Trophoblast cell (in vitro differentiated cells and primary cell): ENCODE data around the gene SETD6.

Source experiments
- DNase-seq, 2 donors: peaks; one replicate each; pipeline ENCODE4 v3.0.0-alpha.2; 2016
- H2AFZ ChIP-seq: 2 replicates; pipeline ENCODE4 v1.6.1; 2013; ENCODE audit warnings: low read length, moderate library complexity, mild to moderate bottlenecking; ENCODE audit not compliant: insufficient read depth, poor library complexity
- H2AK5ac ChIP-seq: 2 replicates; pipeline ENCODE4 v1.6.1; 2013; ENCODE audit warnings: mild to moderate bottlenecking, low read length
- H2BK120ac ChIP-seq: 2 replicates; pipeline ENCODE4 v1.6.1; 2013; ENCODE audit warnings: low read length, mild to moderate bottlenecking, moderate library complexity; ENCODE audit not compliant: insufficient read depth, poor library complexity
- H2BK12ac ChIP-seq: 2 replicates; pipeline ENCODE4 v1.6.1; 2013; ENCODE audit warnings: mild to moderate bottlenecking, low read length, moderate library complexity
- H2BK5ac ChIP-seq: 2 replicates; pipeline ENCODE4 v1.6.1; 2013; ENCODE audit warnings: low read length, low read depth, moderate library complexity, mild to moderate bottlenecking; ENCODE audit not compliant: poor library complexity
- H3K14ac ChIP-seq: 2 replicates; pipeline ENCODE4 v1.6.1; 2013; ENCODE audit warnings: mild to moderate bottlenecking, low read length
- H3K18ac ChIP-seq: 2 replicates; pipeline ENCODE4 v1.6.1; 2013; ENCODE audit warnings: mild to moderate bottlenecking, low read length
- H3K23ac ChIP-seq: 2 replicates; pipeline ENCODE4 v1.6.1; 2013; ENCODE audit warnings: low read length
- H3K27ac ChIP-seq: 2 replicates; pipeline ENCODE4 v1.5.1; 2013; ENCODE audit warnings: low read depth, mild to moderate bottlenecking, inconsistent platforms, low read length, moderate library complexity
- H3K27me3 ChIP-seq: 2 replicates; pipeline ENCODE4 v1.6.1; 2013; ENCODE audit warnings: inconsistent platforms, mild to moderate bottlenecking, low read length, moderate library complexity; ENCODE audit not compliant: insufficient read depth
- H3K36me3 ChIP-seq, 2 experiments: 1 replicate in 1 of 2; 2 replicates in 1 of 2; pipeline ENCODE4 v1.6.1; 2013; ENCODE audit warnings: low read length in 2 of 2, mild to moderate bottlenecking in 2 of 2, moderate library complexity in 1 of 2; ENCODE audit not compliant: insufficient read depth in 2 of 2, control insufficient read depth in 1 of 2
- H3K4ac ChIP-seq: 2 replicates; pipeline ENCODE4 v1.6.1; 2013; ENCODE audit warnings: low read depth, mild to moderate bottlenecking, low read length, moderate library complexity
- H3K4me1 ChIP-seq, 2 experiments: 1 replicate in 1 of 2; 2 replicates in 1 of 2; pipeline ENCODE4 v1.6.1; 2013; ENCODE audit warnings: low read length in 2 of 2, mild to moderate bottlenecking in 2 of 2, moderate library complexity in 1 of 2; ENCODE audit not compliant: insufficient read depth in 2 of 2, control insufficient read depth in 1 of 2
- H3K4me2 ChIP-seq: 2 replicates; pipeline ENCODE4 v1.6.1; 2013; ENCODE audit warnings: inconsistent platforms, mild to moderate bottlenecking, low read length, moderate library complexity
- H3K4me3 ChIP-seq: 2 replicates; pipeline ENCODE4 v1.5.1; 2013; ENCODE audit warnings: mild to moderate bottlenecking, low read depth, low read length, inconsistent platforms
- H3K79me1 ChIP-seq: one replicate; pipeline ENCODE4 v1.6.1; 2013; ENCODE audit warnings: low read length
- H3K79me2 ChIP-seq: 2 replicates; pipeline ENCODE4 v1.6.1; 2013; ENCODE audit warnings: low read length, mild to moderate bottlenecking; ENCODE audit not compliant: control insufficient read depth, insufficient read depth, poor library complexity
- H3K9ac ChIP-seq: 2 replicates; pipeline ENCODE4 v1.6.1; 2013; ENCODE audit warnings: mild to moderate bottlenecking, low read length
- H3K9me3 ChIP-seq: 2 replicates; pipeline ENCODE4 v1.6.1; 2013; ENCODE audit warnings: low read depth, mild to moderate bottlenecking, control low read depth, inconsistent platforms, low read length; ENCODE audit not compliant: insufficient read depth
- H4K12ac ChIP-seq: 2 replicates; pipeline ENCODE4 v1.6.1; 2013; ENCODE audit warnings: low read depth, mild to moderate bottlenecking, low read length, moderate library complexity
- H4K8ac ChIP-seq: 2 replicates; pipeline ENCODE4 v1.6.1; 2013; ENCODE audit warnings: low read depth, mild to moderate bottlenecking, low read length, moderate library complexity
- H4K91ac ChIP-seq: one replicate; pipeline ENCODE4 v1.6.1; 2013; ENCODE audit warnings: low read depth, mild to moderate bottlenecking, low read length, moderate library complexity
- WGBS: extraction: QIAGEN DNeasy Blood & Tissue Kit; methylation state at CpG from one replicate; pipeline ENCODE4 v1.1.7; 2013; ENCODE audit warnings: missing lambda C conversion rate; ENCODE audit not compliant: insufficient read length, insufficient coverage; ENCODE audit errors: extremely low coverage; 5-methylcytosine and 5-hydroxymethylcytosine counted together

The SETD6 gene

DNA sequence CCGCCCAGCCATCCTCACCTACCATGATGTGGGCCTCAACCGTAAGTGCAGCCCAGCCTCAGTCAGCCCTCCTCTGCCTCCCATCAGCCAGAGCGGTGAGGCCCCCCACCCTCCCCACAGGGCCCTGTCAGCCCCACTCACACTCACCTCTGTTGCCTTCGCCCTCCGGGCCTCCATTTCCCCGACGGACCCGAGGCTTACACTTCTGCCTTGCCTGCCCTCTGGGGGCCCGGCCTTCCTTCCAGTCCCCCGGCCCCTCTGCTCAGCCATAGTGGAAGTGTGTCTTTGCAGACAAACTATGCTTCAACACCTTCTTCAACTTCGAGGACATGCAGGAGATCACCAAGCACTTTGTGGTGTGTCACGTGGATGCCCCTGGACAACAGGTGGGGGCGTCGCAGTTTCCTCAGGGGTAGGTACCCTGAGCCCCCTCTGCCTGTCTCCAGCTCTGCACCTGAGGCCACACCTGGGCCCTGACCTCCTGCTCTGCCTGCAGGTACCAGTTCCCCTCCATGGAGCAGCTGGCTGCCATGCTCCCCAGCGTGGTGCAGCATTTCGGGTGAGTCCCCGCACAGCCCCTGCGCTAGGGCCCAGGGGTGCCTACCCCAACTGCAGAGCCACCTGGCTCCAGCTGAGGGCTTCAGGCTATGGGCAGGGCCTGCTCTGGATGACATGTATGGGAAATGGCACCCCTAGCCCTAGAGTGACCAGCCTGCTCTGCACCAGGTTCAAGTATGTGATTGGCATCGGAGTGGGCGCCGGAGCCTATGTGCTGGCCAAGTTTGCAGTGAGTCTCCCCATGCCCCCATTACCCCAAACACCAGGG is 11.2 kb upstream of the SETD6 start:
- Histone ChIP-seq H4K8ac (no peak overlapping the region), H2BK120ac (no peak overlapping the region), H3K4me1 (peaks cover 7 to 16% of the 10 kb centered on the region in 2 experiments), H2AK5ac (no peak overlapping the region), H3K4ac (no peak overlapping the region), H3K79me1 (peaks cover 3% of the 10 kb centered on the region), H4K12ac (peak overlapping the region; percentile 30), H4K91ac (no peak overlapping the region), H3K23ac (no peak overlapping the region), H3K27me3 (no peaks in the 10 kb centered on the region), H3K9ac (no peak overlapping the region), H3K27ac (no peak overlapping the region), H2BK5ac (no peak overlapping the region), H2BK12ac (no peak overlapping the region), H2AFZ (no peak overlapping the region), H3K4me2 (no peak overlapping the region), H3K9me3 (no peaks in the 10 kb centered on the region), H3K18ac (no peak overlapping the region), H3K4me3 (no peak overlapping the region), H3K14ac (no peak overlapping the region), H3K36me3 (peaks cover 2 to 4% of the 10 kb centered on the region in 2 experiments), H3K79me2 (no peaks in the 10 kb centered on the region)
- no peak for DNase-seq
- WGBS: no CpG with 5 or more reads among the region's 21 CpGs

DNA sequence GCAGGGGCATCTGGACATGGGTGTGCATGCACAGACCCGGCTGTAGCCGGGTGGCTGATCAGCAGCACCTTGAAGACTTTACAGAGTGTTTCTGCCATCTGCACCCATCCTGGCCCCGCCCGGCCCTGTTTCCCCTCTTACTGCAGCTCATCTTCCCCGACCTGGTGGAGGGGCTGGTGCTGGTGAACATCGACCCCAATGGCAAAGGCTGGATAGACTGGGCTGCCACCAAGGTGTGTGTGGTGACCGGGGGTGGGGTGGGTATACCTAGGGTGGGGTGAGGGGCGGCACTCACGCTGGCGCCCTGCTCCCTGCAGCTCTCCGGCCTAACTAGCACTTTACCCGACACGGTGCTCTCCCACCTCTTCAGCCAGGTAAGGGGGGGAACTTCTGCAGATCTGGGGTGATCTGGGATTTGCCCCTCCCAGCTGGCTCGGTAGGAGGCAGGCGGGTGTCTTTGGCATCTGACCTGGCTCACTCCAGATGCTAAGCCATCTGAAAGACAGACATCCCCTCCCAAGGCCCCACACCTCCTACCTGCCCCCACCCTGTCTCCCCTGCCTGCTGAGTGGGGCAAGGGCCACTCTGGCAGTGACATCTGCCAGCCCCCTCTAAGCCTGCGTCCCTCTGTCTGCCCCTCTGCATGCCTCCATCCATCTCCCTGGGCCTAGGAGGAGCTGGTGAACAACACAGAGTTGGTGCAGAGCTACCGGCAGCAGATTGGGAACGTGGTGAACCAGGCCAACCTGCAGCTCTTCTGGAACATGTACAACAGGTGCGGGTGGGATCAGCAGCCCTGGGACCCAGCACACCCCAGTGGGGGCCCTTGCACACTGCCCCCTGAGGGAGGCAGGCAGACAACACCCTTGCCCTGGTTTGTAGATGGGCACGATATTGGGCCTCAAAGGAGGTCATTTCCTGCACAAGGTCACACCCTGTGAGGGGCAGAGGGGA is 8.8 kb upstream of the SETD6 start:
- no CpG with 5 or more reads among the region's 20 CpGs for WGBS
- H3K4me1 ChIP-seq: peaks cover 0 to 6% of the 10 kb centered on the region in 2 experiments
- H2BK5ac ChIP-seq: no peak overlapping the region

DNA sequence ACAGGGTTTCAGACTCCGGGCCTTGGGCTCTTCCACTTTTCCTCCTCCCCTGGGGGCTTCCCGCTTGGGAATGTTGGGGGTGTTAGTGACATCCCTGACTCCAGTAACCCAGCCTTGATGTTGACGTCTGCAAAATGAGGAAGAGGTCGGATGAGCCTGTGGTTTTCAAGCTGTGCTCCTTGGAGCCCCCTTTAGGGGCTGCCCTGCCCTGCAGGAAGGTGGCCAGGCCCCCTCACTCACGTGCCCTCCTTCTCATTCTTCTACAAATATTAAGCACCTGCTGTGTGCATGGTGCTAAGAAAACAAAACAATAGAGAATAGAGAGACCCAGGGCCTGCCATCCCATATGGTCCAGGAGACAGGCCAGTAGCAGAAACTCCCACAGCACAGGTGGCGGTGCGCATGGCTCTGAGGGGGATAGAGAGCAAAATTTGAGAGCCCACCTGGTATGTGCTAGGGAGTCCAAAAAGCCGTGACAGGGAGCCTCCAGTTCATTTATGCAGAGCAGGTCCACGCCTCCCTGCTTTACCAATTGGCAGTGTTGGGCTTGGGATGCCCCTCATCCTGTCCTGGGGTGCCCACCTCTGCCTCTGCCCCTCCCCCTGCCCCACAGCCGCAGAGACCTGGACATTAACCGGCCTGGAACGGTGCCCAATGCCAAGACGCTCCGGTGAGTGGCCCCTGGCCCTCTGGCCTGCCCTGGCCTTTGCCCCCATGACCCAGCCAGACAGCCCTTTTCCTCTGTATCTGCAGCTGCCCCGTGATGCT is 7.9 kb upstream of the SETD6 start:
- Histone ChIP-seq H3K27ac (no peak overlapping the region), H4K91ac (no peak overlapping the region), H3K27me3 (no peaks in the 10 kb centered on the region), H3K4ac (no peak overlapping the region), H3K4me2 (no peak overlapping the region), H3K9ac (no peak overlapping the region), H3K79me1 (no peaks in the 10 kb centered on the region), H3K4me1 (peaks cover 0 to 3% of the 10 kb centered on the region in 2 experiments), H3K18ac (no peak overlapping the region), H4K12ac (no peak overlapping the region), H2BK5ac (no peak overlapping the region), H2AK5ac (no peak overlapping the region), H3K4me3 (no peak overlapping the region), H3K14ac (no peak overlapping the region), H4K8ac (no peak overlapping the region), H2BK120ac (no peak overlapping the region), H2AFZ (no peak overlapping the region), H2BK12ac (no peak overlapping the region), H3K36me3 (peaks cover 12 to 14% of the 10 kb centered on the region in 2 experiments), H3K79me2 (no peaks in the 10 kb centered on the region), H3K23ac (no peak overlapping the region), H3K9me3 (no peaks in the 10 kb centered on the region)
- no peak for DNase-seq
- no CpG with 5 or more reads among the region's 15 CpGs for WGBS

More for the DNA sequence above, 8.8 kb upstream of the SETD6 start:
- H3K23ac ChIP-seq: no peak overlapping the region
- no peak overlapping the region for H3K4ac ChIP-seq
- H4K12ac ChIP-seq: no peak overlapping the region
- H3K27ac ChIP-seq: no peak overlapping the region
- H2AK5ac ChIP-seq: no peak overlapping the region
- no peaks in the 10 kb centered on the region for H3K27me3 ChIP-seq
- H3K79me2 ChIP-seq: no peaks in the 10 kb centered on the region
- H2BK12ac ChIP-seq: no peak overlapping the region
- H3K36me3 ChIP-seq: peaks cover 12 to 14% of the 10 kb centered on the region in 2 experiments
- H4K91ac ChIP-seq: no peak overlapping the region
- H3K9me3 ChIP-seq: no peaks in the 10 kb centered on the region
- no peak for DNase-seq
- H3K9ac ChIP-seq: no peak overlapping the region
- no peak overlapping the region for H2BK120ac ChIP-seq
- peaks cover under 1% of the 10 kb centered on the region for H3K79me1 ChIP-seq
- no peak overlapping the region for H3K4me2 ChIP-seq
- H4K8ac ChIP-seq: no peak overlapping the region
- no peak overlapping the region for H2AFZ ChIP-seq
- H3K14ac ChIP-seq: no peak overlapping the region
- H3K4me3 ChIP-seq: peak overlapping the region; percentile 12
- H3K18ac ChIP-seq: no peak overlapping the region
